H54 (cell line): ENCODE results near the gene CDKAL1.
"Not testable (repeated sequence)": the region's sequence is repeated elsewhere in the genome, so short reads cannot be mapped to it uniquely, and the experiment has no call there.

Experiments used
- DNase-seq: peaks from one replicate; pipeline ENCODE4 v3.0.0; 2011; ENCODE audit warnings: low spot score, mixed read lengths; ENCODE audit not compliant: insufficient read length
- FAIRE-seq: peaks from 3 replicates; lab custom pipeline; 2011; peaks lifted over from hg19 to GRCh38; lab: Jason Lieb, UNC
- POLR2A ChIP-seq: IDR thresholded peaks from 2 replicates; pipeline ENCODE4 v1.6.1; 2011; ENCODE audit warnings: low read depth, mild to moderate bottlenecking, low read length

The CDKAL1 gene

GRCh38 chr6:20810727-20811108, 276.5 kb downstream of the CDKAL1 start:
- no peak for DNase-seq
- no peak for TF ChIP-seq POLR2A
- no peak for FAIRE-seq

- TF ChIP-seq POLR2A, result no peak
- FAIRE-seq, result peak; percentile 98
- peak; percentile 19 for DNase-seq
Observed at GRCh38 chr6:20811109-20811761, 277.0 kb downstream of the CDKAL1 start.

GRCh38 chr6:20812776-20813175, 278.5 kb downstream of the CDKAL1 start:
- no peak for TF ChIP-seq POLR2A
- FAIRE-seq, result no peak
- DNase-seq, result no peak

- TF ChIP-seq POLR2A, result no peak
- DNase-seq (no peak), FAIRE-seq (no peak)
Observed at GRCh38 chr6:20814494-20814893, 280.2 kb downstream of the CDKAL1 start.

- FAIRE-seq (no peak), DNase-seq (no peak)
- no peak for TF ChIP-seq POLR2A
Observed at GRCh38 chr6:20816126-20816525, 281.9 kb downstream of the CDKAL1 start.

GRCh38 chr6:20817806-20818320, 283.6 kb downstream of the CDKAL1 start:
- FAIRE-seq (peak; percentile 6), DNase-seq (no peak)

GRCh38 chr6:20819774-20820400, 285.6 kb downstream of the CDKAL1 start:
- TF ChIP-seq POLR2A, result no peak
- DNase-seq (no peak), FAIRE-seq (no peak)

More at GRCh38 chr6:20817806-20818320, 283.6 kb downstream of the CDKAL1 start:
- TF ChIP-seq POLR2A, result no peak

GRCh38 chr6:20826378-20826777, 292.1 kb downstream of the CDKAL1 start:
- FAIRE-seq (peak; percentile 58), DNase-seq (no peak)
- no peak for TF ChIP-seq POLR2A

- no peak for FAIRE-seq
- no peak for DNase-seq
- TF ChIP-seq POLR2A, result no peak
Observed at GRCh38 chr6:20827798-20828197, 293.5 kb downstream of the CDKAL1 start.

GRCh38 chr6:20830576-20830975, 296.3 kb downstream of the CDKAL1 start:
- FAIRE-seq (no peak), DNase-seq (no peak)
- TF ChIP-seq POLR2A, result no peak

GRCh38 chr6:20831251-20831650, 297.0 kb downstream of the CDKAL1 start:
- DNase-seq, FAIRE-seq: not testable (repeated sequence)

- TF ChIP-seq POLR2A, result no peak
- FAIRE-seq (no peak), DNase-seq (no peak)
Observed at GRCh38 chr6:20833881-20834515, 299.7 kb downstream of the CDKAL1 start.

GRCh38 chr6:20835315-20836010, 301.2 kb downstream of the CDKAL1 start:
- FAIRE-seq (peak; percentile 11), DNase-seq (no peak)
- no peak for TF ChIP-seq POLR2A

- no peak for DNase-seq
- no peak for FAIRE-seq
- no peak for TF ChIP-seq POLR2A
Observed at GRCh38 chr6:20837189-20837588, 302.9 kb downstream of the CDKAL1 start.
